HPDE6-E6E7 (cell line): ENCODE results near the gene OSGEPL1.
"Not testable (repeated sequence)": the region's sequence is repeated elsewhere in the genome, so short reads cannot be mapped to it uniquely, and the experiment has no call there.

Experiments used
- DNase-seq: peaks from one replicate; pipeline ENCODE4 v3.0.0; 2011; ENCODE audit warnings: missing footprints; ENCODE audit errors: extremely low spot score

Gene OSGEPL1

DNA sequence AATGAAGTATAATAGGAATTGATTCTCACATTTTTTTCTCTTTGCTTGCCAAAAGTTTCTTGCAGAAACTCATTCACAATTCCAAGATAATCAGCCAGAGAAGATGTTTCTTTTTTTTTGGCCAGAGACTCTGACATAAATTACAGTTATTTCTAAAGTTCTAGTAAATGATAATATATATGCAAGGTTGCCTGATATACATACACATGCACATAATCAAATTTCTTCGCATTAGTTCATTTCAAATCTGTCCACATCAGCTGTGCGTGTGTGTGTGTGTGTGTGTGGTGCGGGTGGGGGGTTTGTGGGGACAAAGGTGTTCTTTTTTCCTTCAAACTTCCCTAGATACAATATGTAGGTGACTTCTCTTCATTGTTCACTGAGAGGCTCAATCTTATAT is 33.2 kb downstream of the OSGEPL1 start:
- no peak for DNase-seq

DNA sequence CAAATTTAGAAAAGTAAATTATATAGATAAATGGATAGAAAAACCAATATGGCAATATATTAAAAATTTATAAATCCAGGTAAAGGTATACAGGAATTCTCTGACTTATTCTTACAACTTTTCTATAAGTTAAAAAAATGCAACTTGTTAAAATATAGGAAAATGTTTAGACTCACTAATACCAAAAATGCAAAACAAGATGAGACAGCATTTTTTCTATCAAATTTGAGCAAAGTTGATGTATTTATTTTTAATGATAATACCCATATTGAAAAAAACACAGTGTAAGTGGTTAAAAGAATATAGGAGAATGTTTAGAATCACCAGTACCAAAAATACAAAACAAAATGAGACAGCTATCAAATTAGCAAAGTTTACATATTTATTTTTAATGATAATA is 35.7 kb downstream of the OSGEPL1 start:
- DNase-seq: no peak

DNA sequence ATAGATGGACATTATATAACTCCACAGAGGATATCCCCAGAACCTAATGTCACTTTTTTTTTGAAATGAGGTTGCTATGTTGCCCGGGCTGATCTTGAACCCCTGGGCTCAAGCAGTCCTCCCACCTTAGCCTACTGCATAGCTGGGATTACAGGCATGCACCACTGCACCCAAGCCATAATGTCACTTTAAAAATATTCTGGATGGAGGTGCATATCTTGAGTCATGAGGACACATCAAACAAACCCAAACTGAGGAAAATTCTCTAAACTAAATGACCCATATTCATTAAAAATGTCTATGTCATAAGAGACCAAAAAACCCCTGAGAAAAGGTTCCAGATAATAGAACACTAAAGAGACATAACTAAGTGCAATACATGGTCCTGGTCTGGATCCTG is 36.3 kb downstream of the OSGEPL1 start:
- DNase-seq: no peak

DNA sequence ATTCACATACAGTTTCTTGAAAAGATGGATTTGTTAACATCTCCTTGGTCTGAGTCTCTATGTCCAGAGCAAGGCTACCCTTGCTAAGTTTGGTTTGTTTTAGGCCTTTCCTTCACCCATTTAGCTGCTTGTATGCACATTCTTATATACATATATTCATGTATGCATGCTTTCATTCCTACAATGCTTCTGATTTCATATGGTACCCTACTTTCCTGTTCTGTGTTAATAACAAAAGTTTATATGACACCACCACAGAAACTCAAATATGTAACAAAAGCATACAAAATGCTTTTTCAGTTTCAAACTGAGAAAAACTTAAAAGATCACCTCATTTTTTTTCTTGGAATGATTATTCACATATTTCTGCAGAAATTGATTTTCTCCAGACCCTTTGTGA is 39.4 kb downstream of the OSGEPL1 start:
- no peak for DNase-seq

DNA sequence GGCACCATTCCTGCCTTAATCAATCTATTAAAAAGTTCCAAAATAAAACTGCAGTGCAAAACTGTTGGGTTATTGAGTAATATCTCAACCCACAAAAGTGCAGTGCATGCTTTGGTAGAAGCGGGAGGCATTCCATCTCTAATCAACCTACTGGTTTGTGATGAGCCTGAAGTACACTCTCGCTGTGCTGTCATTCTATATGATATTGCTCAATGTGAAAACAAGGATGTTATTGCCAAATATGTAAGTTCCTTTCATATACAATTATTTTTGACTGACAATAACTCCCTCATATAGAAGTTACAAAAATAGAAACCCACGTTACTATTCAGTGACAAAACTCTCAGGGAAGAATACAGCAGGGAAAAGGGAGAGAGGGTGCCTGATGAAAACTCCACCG is 43.0 kb downstream of the OSGEPL1 start:
- no peak for DNase-seq

DNA sequence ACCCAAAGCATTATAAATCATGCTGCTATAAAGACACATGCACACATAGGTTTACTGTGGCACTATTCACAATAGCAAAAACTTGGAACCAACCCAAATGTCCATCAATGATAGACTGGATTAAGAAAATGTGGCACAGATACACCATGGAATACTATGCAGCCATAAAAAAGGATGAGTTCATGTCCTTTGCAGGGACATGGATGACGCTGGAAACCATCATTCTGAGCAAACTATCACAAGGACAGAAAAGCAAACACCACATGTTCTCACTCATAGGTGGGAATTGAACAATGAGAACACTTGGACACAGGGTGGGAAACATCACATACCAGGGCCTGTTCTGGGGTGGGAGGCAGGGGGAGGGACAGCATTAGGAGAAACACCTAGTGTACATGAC is 45.0 kb downstream of the OSGEPL1 start:
- not testable (repeated sequence) for DNase-seq

DNA sequence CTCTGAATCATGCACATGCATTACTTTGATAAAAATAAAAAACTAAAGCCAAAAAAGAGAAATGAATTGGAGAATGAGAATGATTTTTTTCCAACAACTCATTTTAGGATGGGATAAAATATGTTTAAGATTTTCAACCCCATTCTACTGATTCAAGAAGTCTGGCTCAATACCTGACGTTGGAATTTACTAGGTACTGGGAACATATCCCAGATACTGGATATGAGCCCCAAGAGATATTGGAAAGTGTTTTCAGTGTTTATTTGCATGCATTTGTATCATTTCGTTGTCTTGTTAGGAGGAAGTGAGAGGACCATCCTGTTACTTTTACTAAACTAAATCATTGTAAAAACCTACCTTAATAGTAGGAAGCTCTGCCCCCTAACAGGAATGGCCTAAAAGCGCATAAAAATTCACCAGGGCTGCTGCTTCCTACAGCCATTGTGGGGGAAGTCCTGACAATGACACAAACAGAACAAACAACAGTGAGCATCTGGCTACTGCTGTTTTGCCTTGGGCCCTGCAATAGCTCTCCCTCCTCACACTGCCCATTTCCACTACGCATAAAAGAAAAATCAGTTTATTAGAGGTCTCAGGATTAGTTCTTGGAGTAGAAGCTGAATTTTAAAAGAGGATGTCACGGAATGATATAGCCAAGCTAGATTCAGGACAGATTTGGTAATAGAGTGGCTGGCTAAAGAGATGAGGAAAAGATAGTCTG is 52.9 kb downstream of the OSGEPL1 start:
- no peak for DNase-seq

DNA sequence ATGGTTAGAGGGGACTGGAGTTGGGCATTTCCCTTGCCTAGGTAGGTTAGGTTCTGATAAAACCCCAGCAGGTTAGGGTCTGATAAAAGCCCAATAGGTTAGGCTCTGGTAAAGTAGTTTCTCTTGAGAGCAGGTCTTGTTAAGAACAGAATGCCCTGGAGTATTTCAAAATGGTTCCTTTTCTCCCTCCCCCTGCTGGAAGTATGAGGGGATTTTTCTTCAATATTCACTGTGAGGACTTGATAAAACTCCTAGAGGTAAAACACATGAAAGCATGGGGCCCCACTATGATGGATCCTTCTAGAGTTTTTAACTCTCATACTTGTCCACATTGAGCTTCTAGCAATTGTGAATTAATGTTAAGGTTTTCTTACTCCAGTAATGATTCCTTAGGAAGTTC is 60.5 kb downstream of the OSGEPL1 start:
- no peak for DNase-seq

DNA sequence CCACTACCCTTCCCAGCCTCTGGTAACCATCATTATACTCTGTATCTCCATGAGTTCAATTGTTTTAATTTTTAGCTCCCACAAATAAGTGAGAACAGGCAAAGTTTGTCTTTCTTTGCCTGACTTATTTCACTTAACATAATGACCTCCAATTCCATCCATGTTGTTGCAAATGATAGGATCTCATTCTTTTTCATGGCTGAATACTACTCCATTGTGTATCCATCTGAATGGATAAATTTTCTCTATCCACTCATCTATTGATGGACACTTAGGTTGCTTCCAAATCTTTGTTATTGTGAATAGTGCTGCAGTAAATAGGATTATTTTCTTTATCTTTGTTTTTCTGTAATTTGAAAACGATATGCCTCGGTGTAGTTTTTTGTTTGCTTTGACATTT is 61.9 kb downstream of the OSGEPL1 start:
- no peak for DNase-seq

DNA sequence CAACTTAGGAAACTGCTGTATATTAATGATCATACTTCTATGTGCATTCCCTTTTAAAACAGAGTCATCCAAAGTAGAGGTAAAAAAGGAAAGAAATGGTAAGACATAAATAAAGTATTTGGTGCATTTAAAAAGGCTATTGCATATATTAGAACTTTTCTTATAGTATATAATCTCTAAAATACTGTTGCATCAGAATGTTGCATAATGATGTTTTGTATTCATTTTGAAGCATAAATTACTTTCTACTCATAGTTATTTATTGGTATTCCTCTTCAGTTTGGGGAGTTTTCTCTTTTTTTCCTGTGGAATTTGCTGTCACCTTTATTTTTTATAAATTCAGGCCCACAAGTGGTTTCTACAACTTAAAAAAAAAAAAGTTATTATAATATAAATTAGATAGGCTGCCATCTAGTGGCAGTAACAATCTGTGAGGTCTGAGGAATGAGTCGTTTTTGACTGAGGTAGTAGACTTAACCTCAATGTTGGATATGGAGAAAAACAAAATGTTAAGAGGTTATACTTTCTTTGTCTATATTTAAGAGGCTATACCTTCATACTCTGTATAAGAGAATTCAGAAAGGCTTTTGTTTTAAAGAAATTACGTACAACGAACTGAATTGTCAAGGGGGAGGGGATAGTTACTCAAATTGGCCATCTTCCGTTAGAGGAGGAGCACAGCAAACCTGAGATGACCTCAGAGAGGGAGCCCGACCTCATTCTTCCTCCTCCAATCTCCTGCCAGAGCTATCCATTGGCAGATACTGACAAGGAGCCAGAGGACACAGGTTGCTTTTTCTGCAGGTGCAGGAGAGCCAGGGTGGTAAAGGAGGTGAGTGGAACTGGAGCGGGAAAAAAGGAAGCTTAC is 64.3 kb downstream of the OSGEPL1 start:
- no peak for DNase-seq
